SJCRH30 (cell line): ENCODE results near the gene PLA2G6. TPM values are rescaled to one million over a fixed set of nuclear protein-coding genes. Genes with fewer than 3 reads are reported as not detected.

Experiments
- DNase-seq, 2 experiments: peaks; one replicate each; pipeline ENCODE4 v3.0.0-alpha.2; 2015 to 2020
- H3K27ac ChIP-seq: fragments of 250-450 bp; sonication (Bioruptor Pico); 2 replicates; pipeline ENCODE4 v1.5.1; 2020; ENCODE audit warnings: mild to moderate bottlenecking, moderate library complexity
- H3K27me3 ChIP-seq: fragments of 250-450 bp; sonication (Bioruptor Pico); 2 replicates; pipeline ENCODE4 v1.5.1; 2020; ENCODE audit warnings: mild to moderate bottlenecking, moderate library complexity
- H3K36me3 ChIP-seq: fragments of 250-450 bp; sonication (Bioruptor Pico); 2 replicates; pipeline ENCODE4 v1.5.1; 2020; ENCODE audit warnings: mild to moderate bottlenecking, moderate library complexity
- H3K4me1 ChIP-seq: fragments of 250-450 bp; sonication (Bioruptor Pico); 2 replicates; pipeline ENCODE4 v1.5.1; 2020; ENCODE audit warnings: mild to moderate bottlenecking, moderate library complexity
- H3K4me3 ChIP-seq: fragments of 250-450 bp; sonication (Bioruptor Pico); 2 replicates; pipeline ENCODE4 v1.5.1; 2020; ENCODE audit warnings: mild to moderate bottlenecking, moderate library complexity
- H3K9me3 ChIP-seq: fragments of 250-450 bp; sonication (Bioruptor Pico); replicated peaks from 2 replicates; pipeline ENCODE4 v1.5.1; 2020; ENCODE audit warnings: mild to moderate bottlenecking, moderate library complexity
- total RNA-seq: library from RNA; depleted of rRNA; stranded (reverse); fragments of >200 nt; shearing (Covaris generic); gene quantifications from 2 replicates; pipeline ENCODE4 v1.2.3, GENCODE V29; 2014; rRNA removed

The PLA2G6 gene
- total RNA-seq, 1 experiment from 2014 or later = 5.4 TPM

- H3K36me3 ChIP-seq = no peaks in the 10 kb centered on the region
- 0 out of 2 replicates have a peak, but pooled peaks cover 3% of the 10 kb centered on the region for H3K27me3 ChIP-seq
- no peaks in the 10 kb centered on the region for H3K9me3 ChIP-seq
- peaks cover 6% of the 10 kb centered on the region; the same call in 1 of the 2 replicates for H3K4me1 ChIP-seq
- H3K27ac ChIP-seq = no peak overlapping the region
- no peak overlapping the region for H3K4me3 ChIP-seq
- peak in 1 of 2 experiments; percentile 30 for DNase-seq
Observed at GRCh38 chr22:38070250-38070921, 111.2 kb downstream of the PLA2G6 start.

GRCh38 chr22:38069372-38070249, 112.0 kb downstream of the PLA2G6 start:
- Histone ChIP-seq H3K36me3 (no peaks in the 10 kb centered on the region), H3K4me1 (peaks cover 5% of the 10 kb centered on the region; the same call in 1 of the 2 replicates), H3K27me3 (0 out of 2 replicates have a peak, but pooled peaks cover 3% of the 10 kb centered on the region), H3K27ac (no peak overlapping the region), H3K9me3 (no peaks in the 10 kb centered on the region), H3K4me3 (no peak overlapping the region)
- DNase-seq = peak; percentile 70 to 73

DNA sequence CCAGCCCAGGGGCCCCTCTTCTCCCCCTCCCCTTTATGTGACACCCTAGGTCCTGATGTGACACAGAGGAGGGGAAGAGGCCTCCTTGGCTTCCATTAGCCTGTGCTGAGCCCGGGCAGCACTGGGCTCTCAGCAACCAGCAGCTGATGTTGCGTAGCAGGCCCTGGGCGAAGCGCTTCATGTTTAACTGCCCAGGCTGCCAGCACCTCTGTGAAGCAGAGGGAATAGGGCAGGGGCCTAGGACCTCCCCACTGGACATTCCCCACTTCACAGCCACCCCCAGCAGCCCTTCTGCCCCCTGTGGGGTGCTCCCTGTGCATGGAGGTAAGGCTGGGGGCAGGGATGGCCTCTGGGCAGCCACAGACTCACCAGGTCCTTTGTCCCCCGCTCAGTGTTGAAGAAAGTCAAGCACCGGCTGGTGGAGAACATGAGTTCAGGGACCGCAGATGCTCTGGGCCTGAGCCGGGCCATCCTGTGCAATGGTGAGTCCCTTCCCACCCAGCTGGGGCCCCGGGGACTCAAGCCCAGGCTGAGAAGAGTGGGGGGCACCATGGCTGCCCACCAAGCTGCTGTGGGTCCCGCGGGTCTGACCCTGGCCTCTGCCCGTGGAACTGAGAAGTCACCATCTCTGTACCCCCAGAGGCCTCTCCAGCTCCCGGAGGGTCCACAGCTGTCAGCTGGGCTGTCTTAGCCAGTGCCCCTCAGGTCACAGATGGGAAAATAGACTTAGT, 112.8 kb downstream of the PLA2G6 start:
- Histone ChIP-seq H3K4me1 (peaks cover 5% of the 10 kb centered on the region; the same call in 1 of the 2 replicates), H3K27ac (no peak overlapping the region), H3K4me3 (no peak overlapping the region), H3K9me3 (no peaks in the 10 kb centered on the region), H3K36me3 (no peaks in the 10 kb centered on the region), H3K27me3 (0 out of 2 replicates have a peak, but pooled peaks cover 3% of the 10 kb centered on the region)
- no peak for DNase-seq

- no peak overlapping the region for H3K27ac ChIP-seq
- no peaks in the 10 kb centered on the region for H3K9me3 ChIP-seq
- peaks cover 5% of the 10 kb centered on the region; the same call in 1 of the 2 replicates for H3K4me1 ChIP-seq
- H3K36me3 ChIP-seq = no peaks in the 10 kb centered on the region
- no peak for DNase-seq
- H3K4me3 ChIP-seq = no peak overlapping the region
- H3K27me3 ChIP-seq = 0 out of 2 replicates have a peak, but pooled peaks cover 3% of the 10 kb centered on the region
Observed at GRCh38 chr22:38067761-38068360, 113.8 kb downstream of the PLA2G6 start.

DNA sequence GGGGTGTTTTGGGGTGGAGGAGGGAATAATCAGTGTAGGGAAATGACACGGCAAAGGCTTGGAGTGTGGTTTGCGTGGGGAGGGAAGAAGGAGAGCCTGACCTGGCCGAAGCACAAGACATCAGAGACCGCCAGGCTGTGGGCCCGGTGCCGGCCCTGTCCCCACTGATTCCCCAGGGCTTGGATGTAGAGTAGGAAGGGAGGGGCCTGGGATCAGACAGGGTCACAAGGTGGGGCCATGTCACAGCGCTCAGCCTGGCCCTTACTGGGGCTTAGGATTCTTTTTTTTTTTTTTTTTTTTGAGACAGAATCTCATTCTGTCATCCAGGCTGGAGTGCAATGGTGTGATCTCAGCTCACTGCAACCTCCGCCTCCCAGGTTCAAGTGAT, 114.6 kb downstream of the PLA2G6 start:
- H3K27me3 ChIP-seq = 0 out of 2 replicates have a peak, but pooled peaks cover 3% of the 10 kb centered on the region
- no peak overlapping the region for H3K4me3 ChIP-seq
- H3K36me3 ChIP-seq = no peaks in the 10 kb centered on the region
- peaks cover 5% of the 10 kb centered on the region; the same call in 1 of the 2 replicates for H3K4me1 ChIP-seq
- H3K27ac ChIP-seq = no peak overlapping the region
- H3K9me3 ChIP-seq = no peaks in the 10 kb centered on the region
- DNase-seq = no peak

- DNase-seq = no peak
- H3K27me3 ChIP-seq = 0 out of 2 replicates have a peak, but pooled peaks cover 3% of the 10 kb centered on the region
- H3K9me3 ChIP-seq = no peaks in the 10 kb centered on the region
- H3K27ac ChIP-seq = no peak overlapping the region
- H3K4me3 ChIP-seq = no peak overlapping the region
- no peaks in the 10 kb centered on the region for H3K36me3 ChIP-seq
- H3K4me1 ChIP-seq = peaks cover 5% of the 10 kb centered on the region; the same call in 1 of the 2 replicates
Observed at GRCh38 chr22:38066381-38067027, 115.1 kb downstream of the PLA2G6 start.

DNA sequence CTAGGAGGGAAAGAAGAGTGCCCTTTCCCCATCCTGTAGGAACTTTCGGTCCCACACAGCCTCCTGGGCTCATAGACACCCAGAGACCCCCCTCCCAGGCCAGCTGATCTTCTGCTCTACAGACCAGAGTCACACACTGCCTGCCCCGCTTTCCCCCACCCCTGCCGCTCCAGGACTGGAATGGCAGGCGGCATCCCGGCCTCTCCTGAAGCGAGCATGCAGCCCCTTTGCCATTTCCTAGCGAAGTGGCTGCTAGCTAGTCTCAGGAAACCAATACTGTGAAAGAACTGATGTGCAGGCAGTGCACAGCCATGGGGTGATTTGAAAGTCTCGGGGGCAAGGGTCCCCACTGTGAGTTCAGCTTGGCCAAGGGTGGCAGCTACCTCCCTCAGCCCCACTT, 116.1 kb downstream of the PLA2G6 start:
- Histone ChIP-seq H3K4me3 (no peak overlapping the region), H3K27me3 (0 out of 2 replicates have a peak, but pooled peaks cover 3% of the 10 kb centered on the region), H3K27ac (no peak overlapping the region)

DNA sequence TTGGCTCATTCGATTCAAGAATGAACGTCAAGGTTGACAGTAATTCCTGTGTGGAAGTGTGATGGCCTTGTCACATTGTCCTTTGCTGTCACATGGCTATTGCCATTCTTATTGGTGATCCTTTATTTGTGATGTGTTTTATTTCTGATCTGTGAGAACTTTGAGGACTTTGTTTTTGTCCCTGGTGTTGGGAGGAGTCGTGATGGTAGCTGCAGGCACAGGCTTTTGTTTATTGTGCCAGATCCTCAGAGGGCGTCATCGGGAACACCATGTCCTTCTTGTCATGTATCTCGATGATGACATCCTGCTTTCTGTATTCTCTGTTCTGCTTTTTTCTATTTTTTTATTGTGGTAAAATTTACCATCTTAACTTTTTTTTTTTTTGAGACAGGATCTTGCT, 118.8 kb downstream of the PLA2G6 start:
- no peak overlapping the region for H3K27ac ChIP-seq
- H3K36me3 ChIP-seq = no peaks in the 10 kb centered on the region
- H3K4me3 ChIP-seq = no peak overlapping the region
- 0 out of 2 replicates have a peak, but pooled peaks cover 3% of the 10 kb centered on the region for H3K27me3 ChIP-seq
- H3K4me1 ChIP-seq = no peaks in the 10 kb centered on the region
- DNase-seq = no peak
- H3K9me3 ChIP-seq = no peaks in the 10 kb centered on the region

More for the DNA sequence above, 116.1 kb downstream of the PLA2G6 start:
- no peak for DNase-seq
- Histone ChIP-seq H3K4me1 (peaks cover 5% of the 10 kb centered on the region; the same call in 1 of the 2 replicates), H3K36me3 (no peaks in the 10 kb centered on the region), H3K9me3 (no peaks in the 10 kb centered on the region)

Other genes with a start within 250 kb of the PLA2G6 start
- not detected in 2 replicates for gene C22orf23, start 228.2 kb downstream of the PLA2G6 start, total RNA-seq
- gene POLR2F, start 228.1 kb downstream of the PLA2G6 start, total RNA-seq = 121 and 122 TPM in 2 replicates
- not detected in 2 replicates for gene SOX10, start 197.3 kb downstream of the PLA2G6 start, total RNA-seq
- 0.45 and 1.2 TPM in 2 replicates for gene PICK1, start 124.4 kb downstream of the PLA2G6 start, total RNA-seq
- gene SLC16A8, start 97.6 kb downstream of the PLA2G6 start, total RNA-seq = 1.1 and 1.4 TPM in 2 replicates
- not detected in 2 replicates for gene BAIAP2L2, start 71.1 kb downstream of the PLA2G6 start, total RNA-seq
- 3.2 and 3.6 TPM in 2 replicates for gene MAFF, start 20.2 kb upstream of the PLA2G6 start, total RNA-seq
- gene TMEM184B, start 91.2 kb upstream of the PLA2G6 start, total RNA-seq = 16.9 and 18.7 TPM in 2 replicates
- gene CSNK1E, start 135.6 kb upstream of the PLA2G6 start, total RNA-seq = 142 and 143 TPM in 2 replicates